ENCODE data around the gene PPT1. TPM values are rescaled to one million over a fixed set of nuclear protein-coding genes. Genes with fewer than 3 reads are reported as not detected.

Gene PPT1
- polyA plus RNA-seq, 1 donor from 2014 or later, result 64.6 TPM

DNA sequence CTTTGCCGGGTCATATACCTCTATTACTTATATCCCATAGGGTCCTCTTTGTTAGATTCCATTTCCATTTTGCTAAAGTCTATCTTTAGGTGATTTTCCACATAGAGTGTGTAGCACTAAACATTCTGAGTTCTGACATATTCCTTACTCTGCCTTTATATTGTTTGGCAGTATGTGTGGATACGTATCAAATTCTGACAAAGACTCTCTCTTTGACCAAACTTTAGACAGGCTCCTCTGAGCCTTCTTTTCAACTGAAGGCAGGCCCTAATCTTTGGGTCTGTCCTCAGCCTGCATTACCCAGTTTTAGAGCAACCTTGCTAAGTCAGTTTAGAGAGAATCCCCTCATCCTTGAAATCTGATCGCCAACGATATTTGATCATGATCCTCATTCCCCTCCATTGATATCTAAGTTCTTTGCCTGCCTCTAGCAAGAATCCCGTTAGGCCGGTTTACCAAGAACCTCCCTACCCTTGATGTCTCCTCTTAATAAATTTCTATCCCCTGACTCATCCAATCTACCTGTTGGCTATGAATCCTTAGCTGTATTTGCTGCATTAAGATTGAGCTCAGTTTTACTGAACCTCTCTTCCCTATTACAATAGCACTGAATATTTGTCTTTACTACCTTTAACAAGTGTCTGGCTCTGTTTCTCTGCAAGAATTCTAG is 10.4 kb upstream of the PPT1 start:
- H4K20me1 ChIP-seq (ENCODE audit: insufficient read depth), result no peaks in the 10 kb centered on the region
- no peak overlapping the region for H3K9ac ChIP-seq (ENCODE audit: low read length)
- no peak overlapping the region for H3K4me3 ChIP-seq (ENCODE audit: low read length)
- H3K9me2 ChIP-seq (ENCODE audit: insufficient read depth, low read length), result no peaks in the 10 kb centered on the region
- no peaks in the 10 kb centered on the region for H3K27me3 ChIP-seq (ENCODE audit: insufficient read depth, low read depth, low read length)
- H3K27ac ChIP-seq (ENCODE audit: low read length), result no peak overlapping the region
- no peaks in the 10 kb centered on the region for H3F3A ChIP-seq (ENCODE audit: insufficient read depth, low read length, poor library complexity, severe bottlenecking)
- H3K79me2 ChIP-seq (replicated peaks; ENCODE audit: insufficient read depth, low read length), result no peaks in the 10 kb centered on the region
- H3K4me2 ChIP-seq (ENCODE audit: low read length), result no peak overlapping the region
- no peak overlapping the region for H2AFZ ChIP-seq (ENCODE audit: low read depth, low read length)
- H3K9me3 ChIP-seq (ENCODE audit: low read length), result no peaks in the 10 kb centered on the region
- H3K36me3 ChIP-seq (ENCODE audit: insufficient read depth, low read length), result no peaks in the 10 kb centered on the region
- TF ChIP-seq SMC3 (conservative IDR thresholded peaks at IDR 0.05; ENCODE audit: poor library complexity) (no peak), POLR2AphosphoS5 (IDR thresholded peaks at IDR 0.05) (no peak), EZH2 (IDR thresholded peaks at IDR 0.05; ENCODE audit: borderline replicate concordance, insufficient read depth, low read length, poor library complexity, severe bottlenecking) (no peak), EP300 (conservative IDR thresholded peaks at IDR 0.05; ENCODE audit: poor library complexity, severe bottlenecking) (no peak), RAD21 (conservative IDR thresholded peaks at IDR 0.05) (no peak), MXI1 (conservative IDR thresholded peaks at IDR 0.05; ENCODE audit: poor library complexity, severe bottlenecking) (no peak), TAF1 (IDR thresholded peaks at IDR 0.05; ENCODE audit: low read depth) (no peak)
- TF ChIP-seq, protein P1, sequence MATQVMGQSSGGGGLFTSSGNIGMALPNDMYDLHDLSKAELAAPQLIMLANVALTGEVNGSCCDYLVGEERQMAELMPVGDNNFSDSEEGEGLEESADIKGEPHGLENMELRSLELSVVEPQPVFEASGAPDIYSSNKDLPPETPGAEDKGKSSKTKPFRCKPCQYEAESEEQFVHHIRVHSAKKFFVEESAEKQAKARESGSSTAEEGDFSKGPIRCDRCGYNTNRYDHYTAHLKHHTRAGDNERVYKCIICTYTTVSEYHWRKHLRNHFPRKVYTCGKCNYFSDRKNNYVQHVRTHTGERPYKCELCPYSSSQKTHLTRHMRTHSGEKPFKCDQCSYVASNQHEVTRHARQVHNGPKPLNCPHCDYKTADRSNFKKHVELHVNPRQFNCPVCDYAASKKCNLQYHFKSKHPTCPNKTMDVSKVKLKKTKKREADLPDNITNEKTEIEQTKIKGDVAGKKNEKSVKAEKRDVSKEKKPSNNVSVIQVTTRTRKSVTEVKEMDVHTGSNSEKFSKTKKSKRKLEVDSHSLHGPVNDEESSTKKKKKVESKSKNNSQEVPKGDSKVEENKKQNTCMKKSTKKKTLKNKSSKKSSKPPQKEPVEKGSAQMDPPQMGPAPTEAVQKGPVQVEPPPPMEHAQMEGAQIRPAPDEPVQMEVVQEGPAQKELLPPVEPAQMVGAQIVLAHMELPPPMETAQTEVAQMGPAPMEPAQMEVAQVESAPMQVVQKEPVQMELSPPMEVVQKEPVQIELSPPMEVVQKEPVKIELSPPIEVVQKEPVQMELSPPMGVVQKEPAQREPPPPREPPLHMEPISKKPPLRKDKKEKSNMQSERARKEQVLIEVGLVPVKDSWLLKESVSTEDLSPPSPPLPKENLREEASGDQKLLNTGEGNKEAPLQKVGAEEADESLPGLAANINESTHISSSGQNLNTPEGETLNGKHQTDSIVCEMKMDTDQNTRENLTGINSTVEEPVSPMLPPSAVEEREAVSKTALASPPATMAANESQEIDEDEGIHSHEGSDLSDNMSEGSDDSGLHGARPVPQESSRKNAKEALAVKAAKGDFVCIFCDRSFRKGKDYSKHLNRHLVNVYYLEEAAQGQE (IDR thresholded peaks at IDR 0.05; ENCODE audit: borderline replicate concordance), result no peak
- TF ChIP-seq, protein P2, sequence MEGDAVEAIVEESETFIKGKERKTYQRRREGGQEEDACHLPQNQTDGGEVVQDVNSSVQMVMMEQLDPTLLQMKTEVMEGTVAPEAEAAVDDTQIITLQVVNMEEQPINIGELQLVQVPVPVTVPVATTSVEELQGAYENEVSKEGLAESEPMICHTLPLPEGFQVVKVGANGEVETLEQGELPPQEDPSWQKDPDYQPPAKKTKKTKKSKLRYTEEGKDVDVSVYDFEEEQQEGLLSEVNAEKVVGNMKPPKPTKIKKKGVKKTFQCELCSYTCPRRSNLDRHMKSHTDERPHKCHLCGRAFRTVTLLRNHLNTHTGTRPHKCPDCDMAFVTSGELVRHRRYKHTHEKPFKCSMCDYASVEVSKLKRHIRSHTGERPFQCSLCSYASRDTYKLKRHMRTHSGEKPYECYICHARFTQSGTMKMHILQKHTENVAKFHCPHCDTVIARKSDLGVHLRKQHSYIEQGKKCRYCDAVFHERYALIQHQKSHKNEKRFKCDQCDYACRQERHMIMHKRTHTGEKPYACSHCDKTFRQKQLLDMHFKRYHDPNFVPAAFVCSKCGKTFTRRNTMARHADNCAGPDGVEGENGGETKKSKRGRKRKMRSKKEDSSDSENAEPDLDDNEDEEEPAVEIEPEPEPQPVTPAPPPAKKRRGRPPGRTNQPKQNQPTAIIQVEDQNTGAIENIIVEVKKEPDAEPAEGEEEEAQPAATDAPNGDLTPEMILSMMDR (IDR thresholded peaks at IDR 0.05; ENCODE audit: poor library complexity, severe bottlenecking), result no peak

DNA sequence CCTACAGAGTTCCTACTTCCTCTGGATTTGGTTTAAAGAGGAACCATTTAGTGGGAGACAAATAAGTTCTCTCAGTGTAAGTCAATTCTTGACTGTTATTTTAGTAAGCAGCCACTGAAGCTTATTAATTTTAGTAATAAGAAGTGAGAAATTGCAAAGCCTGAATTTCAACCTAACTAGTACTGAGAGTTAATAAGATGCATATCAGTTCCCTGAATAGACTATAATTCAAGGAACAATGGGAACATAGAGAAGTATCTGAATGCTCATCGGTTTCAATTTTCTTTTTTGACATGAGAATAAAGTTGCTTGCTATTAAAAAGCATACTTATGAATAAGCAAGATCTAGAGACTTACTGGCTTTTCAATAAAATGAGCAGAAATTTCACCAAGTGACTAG is 8.0 kb upstream of the PPT1 start:
- H3F3A ChIP-seq (ENCODE audit: insufficient read depth, low read length, poor library complexity, severe bottlenecking), result no peaks in the 10 kb centered on the region
- H2AFZ ChIP-seq (ENCODE audit: low read depth, low read length), result no peak overlapping the region
- TF ChIP-seq MXI1 (conservative IDR thresholded peaks at IDR 0.05; ENCODE audit: poor library complexity, severe bottlenecking) (no peak), RAD21 (conservative IDR thresholded peaks at IDR 0.05) (no peak), EP300 (conservative IDR thresholded peaks at IDR 0.05; ENCODE audit: poor library complexity, severe bottlenecking) (no peak), SMC3 (conservative IDR thresholded peaks at IDR 0.05; ENCODE audit: poor library complexity) (no peak), POLR2AphosphoS5 (IDR thresholded peaks at IDR 0.05) (no peak), TAF1 (IDR thresholded peaks at IDR 0.05; ENCODE audit: low read depth) (no peak), EZH2 (IDR thresholded peaks at IDR 0.05; ENCODE audit: borderline replicate concordance, insufficient read depth, low read length, poor library complexity, severe bottlenecking) (no peak)
- TF ChIP-seq, protein P1 (IDR thresholded peaks at IDR 0.05; ENCODE audit: borderline replicate concordance), result no peak
- TF ChIP-seq, protein P2 (IDR thresholded peaks at IDR 0.05; ENCODE audit: poor library complexity, severe bottlenecking), result no peak
- no peaks in the 10 kb centered on the region for H3K36me3 ChIP-seq (ENCODE audit: insufficient read depth, low read length)
- no peaks in the 10 kb centered on the region for H3K9me3 ChIP-seq (ENCODE audit: low read length)
- no peaks in the 10 kb centered on the region for H3K79me2 ChIP-seq (replicated peaks; ENCODE audit: insufficient read depth, low read length)
- no peaks in the 10 kb centered on the region for H4K20me1 ChIP-seq (ENCODE audit: insufficient read depth)
- no peak overlapping the region for H3K27ac ChIP-seq (ENCODE audit: low read length)
- H3K4me3 ChIP-seq (ENCODE audit: low read length), result no peak overlapping the region
- no peaks in the 10 kb centered on the region for H3K9me2 ChIP-seq (ENCODE audit: insufficient read depth, low read length)
- H3K9ac ChIP-seq (ENCODE audit: low read length), result no peak overlapping the region
- H3K27me3 ChIP-seq (ENCODE audit: insufficient read depth, low read depth, low read length), result no peaks in the 10 kb centered on the region
- H3K4me2 ChIP-seq (ENCODE audit: low read length), result no peak overlapping the region
